ENCODE data around the gene FOXN3.

DNA sequence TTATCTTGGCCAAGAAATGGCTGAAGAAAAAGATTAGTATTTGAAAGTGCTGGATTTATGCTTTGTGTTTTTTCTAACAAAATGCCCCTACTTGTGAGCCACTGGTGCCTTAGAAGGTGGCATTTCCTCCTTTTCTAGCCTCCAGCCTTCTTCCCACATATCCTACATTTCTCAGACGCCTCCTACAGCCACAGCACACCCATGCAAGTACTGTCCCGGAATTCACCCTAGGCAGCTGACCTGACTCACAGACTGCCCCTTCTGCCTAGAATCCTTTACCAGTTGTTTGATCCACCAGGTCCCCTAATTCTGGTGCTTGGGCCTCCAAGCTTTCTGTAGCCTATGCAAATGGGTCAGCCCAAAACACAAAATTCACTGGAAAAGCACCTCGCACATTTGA lies 166.0 kb downstream of the FOXN3 start:
- TF ChIP-seq POLR2AphosphoS5 (IDR thresholded peaks at IDR 0.05; ENCODE audit: low read depth, low read length) (no peak), POLR2A (IDR thresholded peaks at IDR 0.05; ENCODE audit: low read depth, low read length) (no peak), TAF1 (IDR thresholded peaks at IDR 0.05; ENCODE audit: borderline replicate concordance, low read depth, low read length) (no peak)

Measured in GM12892 (cell line).